GM21360 (cell line): ENCODE results near the gene SHLD1.

Source experiments
- ATAC-seq: cut with Tn5 transposase; IDR thresholded peaks from one replicate; pipeline ENCODE4 v1.9.1; 2021; ENCODE audit warnings: mild to moderate bottlenecking, moderate library complexity; ENCODE audit not compliant: unreplicated experiment

The SHLD1 gene

GRCh38 chr20:5844063-5844681 is 94.0 kb downstream of the SHLD1 start:
- ATAC-seq, result peak; percentile 82

GRCh38 chr20:5845681-5846615 is 95.7 kb downstream of the SHLD1 start:
- no peak for ATAC-seq

DNA sequence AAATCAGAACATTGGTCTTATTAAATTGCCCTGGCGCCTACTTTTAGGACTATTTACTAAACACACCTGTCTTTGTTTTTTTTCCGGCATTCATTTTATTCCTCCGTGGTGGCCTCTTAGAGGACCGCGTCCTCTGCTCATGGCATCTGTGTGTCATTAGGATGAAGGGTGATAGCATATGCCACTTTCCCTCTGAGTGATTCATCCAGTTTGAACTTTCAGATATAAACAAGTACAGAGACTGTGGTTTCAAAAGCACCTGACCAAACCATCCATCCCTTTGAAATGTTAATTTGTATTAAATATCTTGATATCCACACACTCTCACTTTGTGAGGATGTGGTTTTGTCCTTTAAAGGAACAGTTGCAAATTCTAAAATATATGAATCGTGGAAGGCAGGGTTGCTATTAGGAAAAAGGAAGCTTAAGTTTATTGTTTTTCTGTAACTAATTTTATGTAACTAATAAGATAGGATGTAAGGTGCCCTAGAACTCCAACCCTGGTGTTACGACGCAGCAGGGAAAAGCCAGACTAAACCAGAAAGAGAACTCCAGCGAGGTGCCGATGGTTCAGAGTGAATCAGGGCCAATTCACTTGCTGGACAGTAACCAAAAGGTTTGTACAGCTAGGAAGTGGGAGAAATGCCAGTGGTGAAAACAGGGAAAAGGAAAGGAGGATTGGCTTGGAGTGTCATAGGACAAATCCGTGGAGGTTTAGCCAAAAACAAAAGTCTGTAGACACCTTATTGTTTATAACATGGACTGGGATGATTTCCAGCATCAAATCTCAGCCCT is 98.7 kb downstream of the SHLD1 start:
- ATAC-seq, result no peak

DNA sequence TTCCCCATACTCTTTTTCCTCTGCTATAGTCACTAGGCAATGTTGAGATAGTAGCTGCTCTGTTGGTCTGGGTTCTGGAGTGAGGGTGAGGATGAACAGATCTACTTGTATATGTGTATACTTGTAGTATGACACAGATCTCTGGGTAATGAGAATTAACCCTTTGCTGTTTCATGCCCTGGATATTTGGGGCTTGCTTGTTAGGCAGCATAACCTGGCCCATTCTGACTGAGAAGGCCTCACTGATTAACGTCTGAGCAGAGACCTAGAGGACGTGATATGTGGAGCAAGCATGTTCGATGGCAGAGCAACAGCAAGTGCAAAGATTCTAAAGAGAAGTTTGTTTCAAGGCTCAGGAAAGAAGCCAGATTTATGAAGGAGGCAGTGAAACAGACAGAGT is 105.7 kb downstream of the SHLD1 start:
- no peak for ATAC-seq

- no peak for ATAC-seq
Observed at GRCh38 chr20:5859608-5860007, 109.4 kb downstream of the SHLD1 start.

DNA sequence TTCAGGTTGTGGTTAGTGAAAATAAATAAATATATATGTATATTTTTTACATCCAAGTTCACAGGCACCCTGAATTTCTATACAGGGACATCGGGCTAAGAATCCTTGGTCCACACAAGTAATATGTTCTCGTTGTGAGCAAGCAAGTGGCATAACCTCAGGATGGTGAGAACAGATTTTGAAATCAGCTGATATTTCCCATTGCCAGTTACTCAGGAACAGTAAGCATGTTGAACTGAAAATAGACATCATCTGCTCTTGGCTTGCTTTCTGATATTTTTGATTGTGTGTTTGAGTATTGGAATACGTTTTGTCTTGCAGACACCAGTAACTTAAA is 112.5 kb downstream of the SHLD1 start:
- no peak for ATAC-seq

GRCh38 chr20:5863040-5863833 is 113.0 kb downstream of the SHLD1 start:
- ATAC-seq, result no peak

DNA sequence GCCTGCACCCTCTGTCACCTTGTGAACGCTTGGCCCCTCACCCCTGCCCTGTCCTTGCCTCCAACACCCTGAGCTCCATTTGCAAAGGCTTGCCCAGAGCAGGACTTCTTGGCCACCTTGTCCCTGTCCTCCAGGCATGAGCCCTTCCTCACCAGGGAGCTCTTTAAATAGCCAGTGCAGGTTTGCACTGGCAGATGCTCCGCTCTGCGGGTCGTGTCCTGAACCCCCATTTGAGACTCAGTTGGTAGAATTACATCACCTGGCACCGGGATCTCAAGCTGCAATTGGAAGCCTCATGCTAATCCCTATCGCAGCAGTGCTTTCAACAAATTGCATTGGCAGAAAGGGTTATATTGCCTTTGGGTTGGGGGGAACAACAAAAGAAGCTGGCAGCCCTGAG is 114.2 kb downstream of the SHLD1 start:
- no peak for ATAC-seq

- no peak for ATAC-seq
Observed at GRCh38 chr20:5864873-5865587, 114.8 kb downstream of the SHLD1 start.

DNA sequence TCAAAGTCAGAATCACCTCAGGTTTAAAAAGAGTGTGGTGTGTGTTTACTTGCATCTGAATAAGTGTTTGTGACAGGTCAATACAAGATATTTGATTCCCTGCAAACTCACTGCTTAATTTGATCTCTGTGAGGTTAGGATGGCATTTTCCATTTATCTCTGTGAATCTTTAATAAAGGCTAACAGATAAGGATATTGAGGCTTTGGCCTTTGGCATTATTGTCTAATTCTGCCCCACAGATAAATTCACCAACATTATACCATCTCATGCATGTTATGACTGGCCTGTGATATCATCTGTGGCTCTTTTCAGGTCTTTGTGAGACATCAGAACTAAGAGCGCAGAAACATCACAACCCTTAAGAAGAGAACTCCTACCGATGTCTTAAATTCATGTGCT is 115.4 kb downstream of the SHLD1 start:
- ATAC-seq, result no peak

GRCh38 chr20:5870568-5870981 is 120.4 kb downstream of the SHLD1 start:
- ATAC-seq, result no peak

- no peak for ATAC-seq
Observed at GRCh38 chr20:5871459-5872410, 121.5 kb downstream of the SHLD1 start.

DNA sequence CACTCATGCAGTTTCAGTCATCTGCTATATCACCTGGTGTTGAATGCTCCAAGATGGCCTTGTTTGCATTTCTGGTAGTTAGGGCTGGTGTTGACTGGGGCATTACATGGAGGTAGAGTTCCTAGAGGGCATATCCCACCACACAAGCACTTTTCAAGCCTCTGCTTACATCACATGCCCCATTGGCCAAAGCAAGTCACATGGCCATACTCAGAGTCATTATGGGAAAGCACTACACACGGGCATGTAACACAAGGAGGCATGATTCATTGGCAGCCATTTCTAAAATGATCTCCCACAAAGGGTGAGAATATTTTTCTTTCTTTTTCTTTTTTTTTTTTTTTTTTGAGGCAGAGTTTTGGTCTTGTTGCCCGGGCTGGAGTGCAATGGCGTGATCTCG is 126.9 kb downstream of the SHLD1 start:
- ATAC-seq, result no peak

DNA sequence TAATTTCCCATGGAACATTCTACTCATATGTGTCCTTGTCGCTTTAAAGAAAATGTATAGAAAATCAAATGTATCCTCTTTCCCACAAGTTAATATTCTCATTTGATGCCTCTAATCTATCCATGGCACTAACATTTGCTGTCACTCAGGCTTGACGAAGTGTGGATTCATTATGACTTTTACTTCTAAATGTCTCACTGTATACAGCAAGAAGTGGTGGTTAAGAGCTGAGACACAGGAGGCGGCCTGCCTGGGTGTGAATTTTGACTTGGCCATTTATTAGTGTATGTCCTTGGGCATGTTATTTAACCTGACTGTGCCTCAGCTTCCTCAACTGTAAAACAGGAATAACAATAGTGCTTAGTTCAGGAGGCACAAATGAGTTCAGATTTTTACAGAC is 130.1 kb downstream of the SHLD1 start:
- ATAC-seq, result no peak

- ATAC-seq, result no peak
Observed at GRCh38 chr20:5881703-5882102, 131.5 kb downstream of the SHLD1 start.

- ATAC-seq, result no peak
Observed at GRCh38 chr20:5882166-5882565, 132.0 kb downstream of the SHLD1 start.

DNA sequence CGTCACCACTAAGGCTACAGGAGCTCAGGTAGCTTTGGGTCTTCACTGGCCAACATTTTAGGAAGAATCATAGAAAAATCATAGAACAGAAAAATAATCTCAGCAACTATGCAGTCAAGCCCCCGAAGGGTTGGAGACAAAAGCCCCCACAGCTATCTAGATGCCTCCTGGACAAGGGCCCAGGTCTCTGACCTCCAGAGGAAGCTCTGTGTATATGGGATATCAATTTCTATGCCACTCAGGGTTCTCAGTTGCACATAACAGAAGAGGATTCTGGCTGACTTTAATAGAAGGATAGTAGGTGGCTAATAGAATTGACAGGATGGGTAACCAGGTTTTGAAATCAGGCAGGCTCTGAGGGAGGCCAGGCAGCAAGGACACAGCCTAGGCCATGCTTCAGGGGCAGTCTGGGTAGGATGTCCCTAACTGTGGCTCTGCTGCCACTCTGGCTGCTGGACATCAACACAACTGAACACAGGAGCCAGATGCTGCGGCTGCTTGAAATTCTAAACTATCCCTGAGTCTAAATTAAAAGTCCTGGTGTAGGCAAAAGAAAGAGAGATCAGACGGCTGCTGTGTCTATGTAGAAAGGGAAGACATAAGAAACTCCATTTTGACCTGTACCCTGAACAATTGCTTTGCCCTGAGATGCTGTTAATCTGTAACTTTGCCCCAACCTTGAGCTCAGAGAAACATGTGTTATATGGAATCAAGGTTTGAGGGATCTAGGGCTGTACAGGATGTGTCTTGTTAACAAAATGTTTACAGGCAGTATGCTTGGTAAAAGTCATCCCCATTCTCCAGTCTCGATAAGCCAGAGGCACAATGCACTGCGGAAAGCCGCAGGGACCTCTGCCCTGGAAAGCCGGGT is 134.5 kb downstream of the SHLD1 start:
- no peak for ATAC-seq

DNA sequence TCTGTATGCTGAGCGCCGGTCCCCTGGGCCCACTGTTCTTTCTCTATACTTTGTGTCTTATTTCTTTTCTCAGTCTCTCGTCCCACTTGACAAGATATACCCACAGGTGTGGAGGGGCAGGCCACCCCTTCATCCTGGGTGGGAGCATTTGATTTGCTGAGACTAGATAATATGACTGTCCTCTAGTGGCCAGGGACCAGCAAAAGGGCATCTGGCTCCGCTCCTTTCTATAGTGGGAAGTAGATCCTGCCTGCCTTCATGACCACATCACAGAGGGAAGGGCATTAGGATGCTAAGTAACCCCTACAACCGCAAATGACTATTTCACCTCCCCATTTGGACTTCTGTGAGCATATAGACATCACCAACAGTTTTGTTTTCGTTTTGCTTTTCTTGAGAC is 135.7 kb downstream of the SHLD1 start:
- ATAC-seq, result no peak
